ENCODE measurements around the gene BCL2.
"Not testable (repeated sequence)": the region's sequence is repeated elsewhere in the genome, so short reads cannot be mapped to it uniquely, and the experiment has no call there.

The BCL2 gene

DNA sequence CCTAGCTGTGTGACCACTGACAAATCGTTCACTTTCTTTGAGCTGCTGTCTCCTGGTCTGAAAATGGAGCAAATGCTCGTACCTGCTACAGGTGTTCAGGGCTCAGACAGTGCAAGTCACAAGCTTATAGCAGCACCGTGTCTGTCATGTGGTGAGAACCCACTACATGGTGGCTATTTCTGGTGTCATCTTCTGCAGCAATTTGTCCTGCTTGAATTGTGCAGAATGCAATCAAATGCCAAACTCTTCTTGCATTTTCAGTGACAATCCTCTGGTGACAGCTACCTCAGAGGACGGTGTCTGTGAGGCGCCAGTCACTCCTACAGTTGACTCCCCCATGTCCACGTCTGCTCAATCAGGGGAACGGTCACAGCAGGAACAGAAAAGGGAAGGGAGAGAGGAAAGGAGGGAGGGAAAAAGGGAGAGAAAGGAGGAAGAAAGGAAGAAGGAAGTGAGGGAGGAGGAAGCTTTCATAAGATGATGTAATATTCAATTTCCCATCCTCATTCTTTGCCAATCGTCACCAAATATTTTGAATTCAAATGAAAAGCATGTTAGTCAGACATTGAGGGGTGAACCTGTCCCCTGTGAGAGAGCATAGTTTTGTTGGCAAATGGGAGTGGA is 122.2 kb downstream of the BCL2 start:
- DNase-seq, result no peak

- DNase-seq, result no peak
Observed at GRCh38 chr18:63195326-63196159, 124.0 kb downstream of the BCL2 start.

DNA sequence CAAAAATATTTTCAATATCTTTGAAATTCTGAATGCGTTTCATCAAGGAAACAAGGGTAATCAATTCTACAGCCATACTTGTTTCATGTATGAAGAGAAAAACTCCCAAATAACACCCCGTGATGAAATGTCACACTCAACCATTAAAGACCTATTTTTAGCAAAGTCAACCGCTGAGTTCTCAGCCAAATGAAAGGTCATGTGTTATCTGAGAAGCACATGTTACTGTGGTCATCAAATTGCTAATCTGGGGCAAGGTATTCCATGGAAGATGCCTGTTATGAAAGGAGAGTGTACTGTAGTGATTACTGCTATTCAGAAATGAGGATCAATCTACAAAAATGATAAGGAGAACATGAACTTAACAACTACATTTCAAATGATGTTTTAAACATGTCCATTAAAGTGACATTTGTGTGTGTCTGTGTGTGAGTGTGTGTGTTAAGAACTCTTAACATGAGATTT is 126.7 kb downstream of the BCL2 start:
- no peak for DNase-seq

GRCh38 chr18:63192126-63192884 is 127.3 kb downstream of the BCL2 start:
- no peak for DNase-seq

GRCh38 chr18:63191413-63191812 is 128.2 kb downstream of the BCL2 start:
- no peak for DNase-seq

GRCh38 chr18:63190838-63191237 is 128.7 kb downstream of the BCL2 start:
- not testable (repeated sequence) for DNase-seq

DNA sequence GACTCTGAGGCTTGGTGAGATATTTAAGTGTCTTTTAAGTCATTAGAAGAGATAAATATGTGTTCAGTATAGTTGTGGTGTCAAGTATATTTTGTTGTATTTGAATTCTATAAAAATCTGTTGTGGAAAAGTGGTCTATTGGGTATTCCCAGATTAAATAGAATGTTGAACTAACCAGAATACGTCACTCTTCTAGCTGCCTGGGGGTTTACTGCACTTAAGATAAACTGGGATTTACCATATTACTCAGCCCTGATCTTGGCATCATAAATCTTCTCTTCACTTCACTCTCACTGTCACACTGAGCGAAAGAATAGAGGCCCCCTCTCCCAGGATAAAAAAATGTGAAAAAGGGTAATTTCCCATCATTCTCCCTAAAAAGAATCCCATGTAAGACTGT is 129.8 kb downstream of the BCL2 start:
- DNase-seq, result no peak

- no peak for DNase-seq
Observed at GRCh38 chr18:63189041-63189440, 130.5 kb downstream of the BCL2 start.

GRCh38 chr18:63187791-63188460 is 131.6 kb downstream of the BCL2 start:
- no peak for DNase-seq

DNA sequence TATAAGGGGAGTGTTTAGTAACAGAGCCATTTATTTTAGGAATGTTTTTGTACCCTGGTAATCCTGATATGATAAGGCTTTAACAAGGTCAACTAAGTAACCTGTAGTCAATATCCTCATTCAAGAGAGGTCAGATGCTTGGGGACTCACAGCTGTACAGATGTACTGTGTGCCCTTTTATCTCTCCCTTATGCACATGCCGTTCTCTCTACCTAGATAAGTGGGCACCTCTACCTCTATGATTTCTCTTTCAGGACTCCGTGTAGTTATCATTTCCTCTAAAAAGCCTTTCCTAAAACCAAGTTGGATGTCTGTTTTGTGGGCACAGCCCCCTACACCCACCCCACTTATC is 132.4 kb downstream of the BCL2 start:
- no peak for DNase-seq

DNA sequence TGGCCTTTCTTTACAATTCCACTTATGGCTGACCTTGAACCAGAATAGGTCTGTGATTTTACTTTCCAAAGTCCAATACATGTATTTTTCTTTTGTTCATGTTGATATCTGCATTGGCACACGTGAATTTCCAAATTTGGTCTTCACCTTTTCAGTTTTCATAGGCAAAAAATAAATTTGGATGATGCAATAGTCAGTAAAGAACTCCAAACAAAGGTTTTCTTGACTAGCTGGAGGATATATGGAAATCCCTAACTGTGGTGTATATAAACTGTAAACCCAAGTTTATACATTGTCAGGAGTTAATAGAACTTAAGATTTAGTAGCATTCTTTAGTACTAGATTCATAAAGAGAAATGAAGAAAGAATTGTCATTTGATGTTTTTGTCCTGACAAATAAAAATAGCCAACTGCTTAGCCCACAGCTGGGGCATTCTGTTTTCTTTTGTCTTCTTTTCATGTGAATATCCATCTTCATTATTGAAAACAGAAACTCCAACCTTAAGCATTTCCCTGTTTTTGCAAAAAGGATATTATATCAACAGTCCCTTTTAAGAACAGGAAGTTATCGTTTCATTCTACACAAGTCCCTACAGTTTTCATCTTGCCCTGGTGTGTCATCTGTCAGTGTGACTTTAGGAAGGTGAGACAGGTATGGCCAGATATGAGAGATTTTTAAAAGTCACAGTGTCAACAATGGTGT is 132.9 kb downstream of the BCL2 start:
- no peak for DNase-seq

GRCh38 chr18:63185984-63186383 is 133.6 kb downstream of the BCL2 start:
- peak; percentile 44 for DNase-seq

- no peak for DNase-seq
Observed at GRCh38 chr18:63183952-63184770, 135.4 kb downstream of the BCL2 start.

- DNase-seq, result no peak
Observed at GRCh38 chr18:63183378-63183777, 136.2 kb downstream of the BCL2 start.

DNA sequence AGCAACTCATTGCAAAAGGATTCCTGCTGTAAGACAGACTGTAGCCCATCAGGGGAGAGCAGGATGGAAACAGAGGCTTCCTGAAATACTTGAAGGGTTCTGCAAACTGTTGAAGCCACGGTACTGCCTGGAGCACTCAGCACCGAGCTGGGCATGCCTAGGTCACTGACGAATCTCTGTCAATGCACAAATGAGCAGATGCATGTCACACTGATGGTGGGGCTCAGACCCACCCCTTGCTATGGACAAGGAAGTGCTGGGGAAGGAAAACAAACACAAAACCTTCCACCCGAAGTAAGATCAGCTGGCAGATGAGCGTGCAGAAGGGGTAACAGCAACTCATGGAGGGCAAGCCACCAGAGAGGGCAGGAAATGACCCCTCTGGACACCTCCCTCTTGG is 136.7 kb downstream of the BCL2 start:
- DNase-seq, result no peak

GRCh38 chr18:63182310-63182772 is 137.2 kb downstream of the BCL2 start:
- DNase-seq, result no peak

GRCh38 chr18:63181706-63182309 is 137.8 kb downstream of the BCL2 start:
- no peak for DNase-seq

- DNase-seq, result no peak
Observed at GRCh38 chr18:63180971-63181376, 138.6 kb downstream of the BCL2 start.

DNA sequence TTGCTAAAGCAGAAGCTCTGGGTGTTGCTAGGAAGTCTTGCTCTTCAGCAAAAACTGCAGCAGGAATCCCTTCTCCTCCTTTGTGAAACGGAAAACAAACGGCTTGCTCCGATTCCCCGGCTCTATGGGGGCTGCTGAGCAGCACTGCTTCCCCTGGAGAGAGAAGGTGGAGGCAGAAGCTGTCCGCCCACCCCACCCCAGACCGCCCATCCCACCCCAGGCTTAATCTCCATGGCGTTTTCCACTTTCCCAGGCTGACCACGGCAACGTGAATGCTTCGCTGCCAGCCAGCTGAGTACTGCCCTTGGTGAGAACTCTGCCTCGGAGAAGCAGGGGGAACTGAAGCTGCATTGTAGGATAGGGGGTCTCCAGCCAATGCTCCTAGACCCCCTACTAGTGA is 139.2 kb downstream of the BCL2 start:
- no peak for DNase-seq

DNA sequence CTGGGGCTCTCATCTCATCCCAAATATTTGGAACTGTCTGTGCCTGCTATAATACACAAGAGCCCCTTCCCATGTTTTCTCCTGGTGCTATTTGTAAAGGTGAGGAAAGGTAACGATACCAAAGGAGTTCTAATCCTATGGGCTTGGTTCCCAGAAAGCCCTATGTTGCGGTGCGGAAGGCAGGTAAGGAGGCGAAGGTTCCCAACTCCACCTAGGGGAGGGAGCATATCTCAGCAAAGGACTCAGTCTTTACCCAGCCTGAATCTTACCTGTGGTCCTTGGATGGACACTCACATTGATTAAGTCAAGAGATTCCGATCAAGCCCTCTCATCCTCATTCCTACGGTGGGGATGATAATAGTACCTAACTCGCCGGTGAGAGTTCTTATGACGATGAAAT is 140.1 kb downstream of the BCL2 start:
- no peak for DNase-seq

DNA sequence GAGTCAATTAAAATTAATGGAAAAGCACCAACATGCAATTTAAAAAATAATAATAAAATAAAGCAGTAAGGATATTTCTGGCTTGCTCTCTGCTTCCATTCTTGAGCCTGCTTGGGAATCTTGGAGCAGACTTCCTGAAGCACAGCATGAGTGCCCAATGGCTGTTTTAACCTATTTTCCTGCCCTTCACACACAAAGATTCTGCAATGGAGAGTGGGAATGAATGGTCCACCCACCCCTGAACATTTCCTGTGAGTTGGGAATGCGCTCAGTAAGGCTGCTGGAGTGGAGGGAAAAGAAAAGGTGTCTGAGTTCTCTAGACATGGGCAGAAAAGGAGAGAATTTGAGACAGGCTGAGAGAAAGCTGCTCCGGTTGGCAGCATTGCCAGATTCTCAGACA is 140.6 kb downstream of the BCL2 start:
- no peak for DNase-seq
